ENCODE data around the gene FABP3.

DNA sequence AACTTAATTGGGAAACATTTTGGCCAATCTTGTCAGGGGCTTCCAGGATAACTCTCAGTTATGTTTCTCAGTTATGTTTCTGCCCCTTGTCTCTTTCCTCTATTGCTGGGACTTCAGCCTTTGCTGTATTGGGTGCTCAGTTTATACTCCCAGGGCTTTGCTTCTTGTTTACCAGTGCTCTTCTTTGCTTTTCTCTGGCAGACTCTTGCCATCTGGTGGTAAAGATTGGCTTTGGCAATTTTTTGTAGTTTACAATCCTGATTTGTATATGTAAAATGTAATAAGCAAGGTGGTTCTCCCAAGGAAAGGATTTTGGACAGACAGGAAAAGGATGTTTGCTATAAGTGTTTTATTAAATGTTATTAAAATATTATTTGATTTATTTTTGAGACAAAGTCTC, 37.9 kb downstream of the FABP3 start:
- TF ChIP-seq ZNF184 (tag by site-specific recombination; IDR thresholded peaks at IDR 0.05) (no peak), YY1 (tag by site-specific recombination; IDR thresholded peaks at IDR 0.05) (no peak), ZNF24 (tag by site-specific recombination; IDR thresholded peaks at IDR 0.05) (no peak), ZNF416 (tag by site-specific recombination; IDR thresholded peaks at IDR 0.05) (no peak), ZNF324 (tag by site-specific recombination; IDR thresholded peaks at IDR 0.05) (no peak)
- TF ChIP-seq, protein P1, sequence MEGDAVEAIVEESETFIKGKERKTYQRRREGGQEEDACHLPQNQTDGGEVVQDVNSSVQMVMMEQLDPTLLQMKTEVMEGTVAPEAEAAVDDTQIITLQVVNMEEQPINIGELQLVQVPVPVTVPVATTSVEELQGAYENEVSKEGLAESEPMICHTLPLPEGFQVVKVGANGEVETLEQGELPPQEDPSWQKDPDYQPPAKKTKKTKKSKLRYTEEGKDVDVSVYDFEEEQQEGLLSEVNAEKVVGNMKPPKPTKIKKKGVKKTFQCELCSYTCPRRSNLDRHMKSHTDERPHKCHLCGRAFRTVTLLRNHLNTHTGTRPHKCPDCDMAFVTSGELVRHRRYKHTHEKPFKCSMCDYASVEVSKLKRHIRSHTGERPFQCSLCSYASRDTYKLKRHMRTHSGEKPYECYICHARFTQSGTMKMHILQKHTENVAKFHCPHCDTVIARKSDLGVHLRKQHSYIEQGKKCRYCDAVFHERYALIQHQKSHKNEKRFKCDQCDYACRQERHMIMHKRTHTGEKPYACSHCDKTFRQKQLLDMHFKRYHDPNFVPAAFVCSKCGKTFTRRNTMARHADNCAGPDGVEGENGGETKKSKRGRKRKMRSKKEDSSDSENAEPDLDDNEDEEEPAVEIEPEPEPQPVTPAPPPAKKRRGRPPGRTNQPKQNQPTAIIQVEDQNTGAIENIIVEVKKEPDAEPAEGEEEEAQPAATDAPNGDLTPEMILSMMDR (tag by site-specific recombination; IDR thresholded peaks at IDR 0.05) = peak; percentile 49; the same call in 1 of the 2 replicates
- TF ChIP-seq, protein P2, sequence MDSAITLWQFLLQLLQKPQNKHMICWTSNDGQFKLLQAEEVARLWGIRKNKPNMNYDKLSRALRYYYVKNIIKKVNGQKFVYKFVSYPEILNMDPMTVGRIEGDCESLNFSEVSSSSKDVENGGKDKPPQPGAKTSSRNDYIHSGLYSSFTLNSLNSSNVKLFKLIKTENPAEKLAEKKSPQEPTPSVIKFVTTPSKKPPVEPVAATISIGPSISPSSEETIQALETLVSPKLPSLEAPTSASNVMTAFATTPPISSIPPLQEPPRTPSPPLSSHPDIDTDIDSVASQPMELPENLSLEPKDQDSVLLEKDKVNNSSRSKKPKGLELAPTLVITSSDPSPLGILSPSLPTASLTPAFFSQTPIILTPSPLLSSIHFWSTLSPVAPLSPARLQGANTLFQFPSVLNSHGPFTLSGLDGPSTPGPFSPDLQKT (IDR thresholded peaks at IDR 0.05; ENCODE audit: borderline replicate concordance, low read depth, low read length) = no peak
- TF ChIP-seq, protein P3, sequence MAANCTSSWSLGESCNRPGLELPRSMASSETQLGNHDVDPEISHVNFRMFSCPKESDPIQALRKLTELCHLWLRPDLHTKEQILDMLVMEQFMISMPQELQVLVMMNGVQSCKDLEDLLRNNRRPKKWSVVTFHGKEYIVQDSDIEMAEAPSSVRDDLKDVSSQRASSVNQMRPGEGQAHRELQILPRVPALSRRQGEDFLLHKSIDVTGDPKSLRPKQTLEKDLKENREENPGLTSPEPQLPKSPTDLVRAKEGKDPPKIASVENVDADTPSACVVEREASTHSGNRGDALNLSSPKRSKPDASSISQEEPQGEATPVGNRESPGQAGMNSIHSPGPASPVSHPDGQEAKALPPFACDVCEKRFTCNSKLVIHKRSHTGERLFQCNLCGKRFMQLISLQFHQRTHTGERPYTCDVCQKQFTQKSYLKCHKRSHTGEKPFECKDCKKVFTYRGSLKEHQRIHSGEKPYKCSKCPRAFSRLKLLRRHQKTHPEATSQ (tag by site-specific recombination; IDR thresholded peaks at IDR 0.05) = no peak
- TF ChIP-seq, protein P4, sequence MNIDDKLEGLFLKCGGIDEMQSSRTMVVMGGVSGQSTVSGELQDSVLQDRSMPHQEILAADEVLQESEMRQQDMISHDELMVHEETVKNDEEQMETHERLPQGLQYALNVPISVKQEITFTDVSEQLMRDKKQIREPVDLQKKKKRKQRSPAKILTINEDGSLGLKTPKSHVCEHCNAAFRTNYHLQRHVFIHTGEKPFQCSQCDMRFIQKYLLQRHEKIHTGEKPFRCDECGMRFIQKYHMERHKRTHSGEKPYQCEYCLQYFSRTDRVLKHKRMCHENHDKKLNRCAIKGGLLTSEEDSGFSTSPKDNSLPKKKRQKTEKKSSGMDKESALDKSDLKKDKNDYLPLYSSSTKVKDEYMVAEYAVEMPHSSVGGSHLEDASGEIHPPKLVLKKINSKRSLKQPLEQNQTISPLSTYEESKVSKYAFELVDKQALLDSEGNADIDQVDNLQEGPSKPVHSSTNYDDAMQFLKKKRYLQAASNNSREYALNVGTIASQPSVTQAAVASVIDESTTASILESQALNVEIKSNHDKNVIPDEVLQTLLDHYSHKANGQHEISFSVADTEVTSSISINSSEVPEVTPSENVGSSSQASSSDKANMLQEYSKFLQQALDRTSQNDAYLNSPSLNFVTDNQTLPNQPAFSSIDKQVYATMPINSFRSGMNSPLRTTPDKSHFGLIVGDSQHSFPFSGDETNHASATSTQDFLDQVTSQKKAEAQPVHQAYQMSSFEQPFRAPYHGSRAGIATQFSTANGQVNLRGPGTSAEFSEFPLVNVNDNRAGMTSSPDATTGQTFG (tag by site-specific recombination; IDR thresholded peaks at IDR 0.05; ENCODE audit: borderline replicate concordance) = no peak

Measured in HEK293 (cell line).